ENCODE results near the gene INPP5B.
A peak's percentile ranks its signal among the peaks of the same experiment; 100 is the strongest.

INPP5B gene

GRCh38 chr1:37846647-37847339, 100.1 kb downstream of the INPP5B start:
- no peak for TF ChIP-seq SUZ12 (IDR thresholded peaks at IDR 0.05)
- TF ChIP-seq L3MBTL2 (conservative IDR thresholded peaks at IDR 0.05) = no peak
- TF ChIP-seq FOXK2 (IDR thresholded peaks at IDR 0.05) = no peak
- TF ChIP-seq ELF4 (IDR thresholded peaks at IDR 0.05) = no peak
- no peak for TF ChIP-seq TARDBP (IDR thresholded peaks at IDR 0.05)
- no peak for TF ChIP-seq ARNT (IDR thresholded peaks at IDR 0.05)
- TF ChIP-seq LEF1 (IDR thresholded peaks at IDR 0.05; ENCODE audit: borderline replicate concordance) = no peak
- no peak for TF ChIP-seq SP1 (IDR thresholded peaks at IDR 0.05)
- TF ChIP-seq FOXA1 (IDR thresholded peaks at IDR 0.05) = no peak
- no peak for TF ChIP-seq ZNF384 (IDR thresholded peaks at IDR 0.05)
- no peak for TF ChIP-seq CTBP1 (IDR thresholded peaks at IDR 0.05; ENCODE audit: borderline replicate concordance)
- no peak for TF ChIP-seq HDGF (IDR thresholded peaks at IDR 0.05; ENCODE audit: borderline replicate concordance)
- TF ChIP-seq, protein P1, sequence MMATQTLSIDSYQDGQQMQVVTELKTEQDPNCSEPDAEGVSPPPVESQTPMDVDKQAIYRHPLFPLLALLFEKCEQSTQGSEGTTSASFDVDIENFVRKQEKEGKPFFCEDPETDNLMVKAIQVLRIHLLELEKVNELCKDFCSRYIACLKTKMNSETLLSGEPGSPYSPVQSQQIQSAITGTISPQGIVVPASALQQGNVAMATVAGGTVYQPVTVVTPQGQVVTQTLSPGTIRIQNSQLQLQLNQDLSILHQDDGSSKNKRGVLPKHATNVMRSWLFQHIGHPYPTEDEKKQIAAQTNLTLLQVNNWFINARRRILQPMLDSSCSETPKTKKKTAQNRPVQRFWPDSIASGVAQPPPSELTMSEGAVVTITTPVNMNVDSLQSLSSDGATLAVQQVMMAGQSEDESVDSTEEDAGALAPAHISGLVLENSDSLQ (IDR thresholded peaks at IDR 0.05) = no peak
- no peak for TF ChIP-seq BHLHE40 (IDR thresholded peaks at IDR 0.05; ENCODE audit: borderline replicate concordance)
- no peak for TF ChIP-seq NFRKB (IDR thresholded peaks at IDR 0.05)
- no peak for TF ChIP-seq FOXM1 (IDR thresholded peaks at IDR 0.05; ENCODE audit: borderline replicate concordance)
- no peak for DNase-seq (ENCODE audit: extremely low spot score)
- POLR2A ChIA-PET = interaction anchor here (1.0 to 1.8 kb wide), 2 partner anchors 13 kb away, joined by 3 to 7 read pairs; partner anchors contain the start of gene MTF1
- CTCF ChIA-PET = no interaction called here

GRCh38 chr1:37845786-37846185, 101.1 kb downstream of the INPP5B start:
- POLR2A ChIA-PET = interaction anchor here (1.0 kb wide), 1 partner anchor 14 kb away, joined by 3 read pairs; no protein-coding TSS in a partner anchor
- TF ChIP-seq TARDBP (IDR thresholded peaks at IDR 0.05) (no peak), ARNT (IDR thresholded peaks at IDR 0.05) (no peak), NFRKB (IDR thresholded peaks at IDR 0.05) (no peak), FOXK2 (IDR thresholded peaks at IDR 0.05) (no peak), LEF1 (IDR thresholded peaks at IDR 0.05; ENCODE audit: borderline replicate concordance) (no peak), HDGF (IDR thresholded peaks at IDR 0.05; ENCODE audit: borderline replicate concordance) (no peak)
- DNase-seq (ENCODE audit: extremely low spot score) = no peak
- CTCF ChIA-PET = no interaction called here

- CTCF ChIA-PET = no interaction called here
- POLR2A ChIA-PET = no interaction called here
- DNase-seq (ENCODE audit: extremely low spot score) = no peak
- TF ChIP-seq SP1 (IDR thresholded peaks at IDR 0.05) = no peak
- TF ChIP-seq, protein P1 (IDR thresholded peaks at IDR 0.05) = peak; percentile 15; the same call in 1 of the 2 replicates
These were observed 101.7 kb downstream of the INPP5B start for GRCh38 chr1:37845049-37845646.

GRCh38 chr1:37844536-37844935, 102.3 kb downstream of the INPP5B start:
- POLR2A ChIA-PET = no interaction called here
- CTCF ChIA-PET = interaction anchor here (0.6 kb wide), 1 partner anchor 227 kb away, joined by 3 read pairs; no protein-coding TSS in a partner anchor
- TF ChIP-seq BHLHE40 (IDR thresholded peaks at IDR 0.05; ENCODE audit: borderline replicate concordance) (no peak), CTBP1 (IDR thresholded peaks at IDR 0.05; ENCODE audit: borderline replicate concordance) (no peak), NFRKB (IDR thresholded peaks at IDR 0.05) (no peak), ARNT (IDR thresholded peaks at IDR 0.05) (no peak), FOXA1 (IDR thresholded peaks at IDR 0.05) (no peak), FOXM1 (IDR thresholded peaks at IDR 0.05; ENCODE audit: borderline replicate concordance) (no peak), SP1 (IDR thresholded peaks at IDR 0.05) (no peak), LEF1 (IDR thresholded peaks at IDR 0.05; ENCODE audit: borderline replicate concordance) (no peak), ELF4 (IDR thresholded peaks at IDR 0.05) (no peak), FOXK2 (IDR thresholded peaks at IDR 0.05) (no peak), TARDBP (IDR thresholded peaks at IDR 0.05) (no peak), L3MBTL2 (conservative IDR thresholded peaks at IDR 0.05) (no peak), SUZ12 (IDR thresholded peaks at IDR 0.05) (no peak), HDGF (IDR thresholded peaks at IDR 0.05; ENCODE audit: borderline replicate concordance) (no peak)
- TF ChIP-seq, protein P1 (IDR thresholded peaks at IDR 0.05) = no peak
- DNase-seq (ENCODE audit: extremely low spot score) = no peak

DNA sequence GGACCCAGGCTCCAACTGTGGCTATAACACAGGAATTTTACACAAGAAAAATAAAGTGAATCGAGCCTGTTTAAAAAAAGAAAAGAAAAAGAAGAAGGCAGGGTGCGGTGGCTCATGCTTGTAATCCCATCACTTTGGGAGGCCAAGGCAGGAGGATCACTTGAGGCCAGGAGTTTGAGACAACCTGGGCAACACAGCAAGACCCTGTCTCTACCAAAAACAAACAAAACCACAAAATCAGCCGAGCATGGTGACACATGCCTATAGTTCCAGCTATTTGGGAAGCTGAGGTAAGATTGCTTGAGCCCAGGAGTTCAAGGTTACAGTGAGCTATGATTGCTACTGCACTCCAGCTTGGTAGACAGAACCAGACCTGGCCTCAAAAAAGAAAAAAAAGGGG, 105.2 kb downstream of the INPP5B start:
- DNase-seq (ENCODE audit: extremely low spot score) = no peak
- ChIA-PET POLR2A (interaction anchor here (0.6 kb wide), 1 partner anchor 18 kb away, joined by 3 read pairs; the partner anchor contains the start of gene MTF1), CTCF (interaction anchor here (1.6 kb wide), 1 partner anchor 33 kb away, joined by 3 read pairs; no protein-coding TSS in a partner anchor)
- no peak for TF ChIP-seq FOXA1 (IDR thresholded peaks at IDR 0.05)
- TF ChIP-seq TARDBP (IDR thresholded peaks at IDR 0.05) = no peak
- no peak for TF ChIP-seq ZNF384 (IDR thresholded peaks at IDR 0.05)
- TF ChIP-seq BHLHE40 (IDR thresholded peaks at IDR 0.05; ENCODE audit: borderline replicate concordance) = no peak
- no peak for TF ChIP-seq FOXK2 (IDR thresholded peaks at IDR 0.05)
- TF ChIP-seq ARNT (IDR thresholded peaks at IDR 0.05) = no peak
- TF ChIP-seq, protein P1 (IDR thresholded peaks at IDR 0.05) = no peak
- TF ChIP-seq L3MBTL2 (conservative IDR thresholded peaks at IDR 0.05) = no peak
- TF ChIP-seq NFRKB (IDR thresholded peaks at IDR 0.05) = no peak
- no peak for TF ChIP-seq ELF4 (IDR thresholded peaks at IDR 0.05)
- no peak for TF ChIP-seq CTBP1 (IDR thresholded peaks at IDR 0.05; ENCODE audit: borderline replicate concordance)
- no peak for TF ChIP-seq FOXM1 (IDR thresholded peaks at IDR 0.05; ENCODE audit: borderline replicate concordance)
- TF ChIP-seq SP1 (IDR thresholded peaks at IDR 0.05) = no peak
- no peak for TF ChIP-seq LEF1 (IDR thresholded peaks at IDR 0.05; ENCODE audit: borderline replicate concordance)
- TF ChIP-seq HDGF (IDR thresholded peaks at IDR 0.05; ENCODE audit: borderline replicate concordance) = no peak
- no peak for TF ChIP-seq SUZ12 (IDR thresholded peaks at IDR 0.05)
